Stimulated activated CD8-positive, alpha-beta memory T cell treated with anti-CD3 and anti-CD28 coated beads, Interleukin-7, amount 100 ng/mL, for 48 hours (primary cell): ENCODE data around the gene RBM18.

ENCODE experiments used
- DNase-seq, 2 donors: peaks; one replicate each; pipeline ENCODE4 v3.0.0-alpha.2; 2020; ENCODE audit warnings: low read depth in 1 of 2; ENCODE audit errors: extremely low read depth in 1 of 2

The RBM18 gene, protein sequence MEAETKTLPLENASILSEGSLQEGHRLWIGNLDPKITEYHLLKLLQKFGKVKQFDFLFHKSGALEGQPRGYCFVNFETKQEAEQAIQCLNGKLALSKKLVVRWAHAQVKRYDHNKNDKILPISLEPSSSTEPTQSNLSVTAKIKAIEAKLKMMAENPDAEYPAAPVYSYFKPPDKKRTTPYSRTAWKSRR

GRCh38 chr9:122264360-122265148 is at the start of gene RBM18, which contains the start of gene MRRF:
TSS of gene RBM18 (minus strand) at chr9:122264840. CDS start at chr9:122261492, 3,348 bp downstream.
TSS of gene MRRF (plus strand) at chr9:122264882. CDS start at chr9:122270892, 6,010 bp downstream.
- peak; percentile 82 to 87 for DNase-seq

DNA sequence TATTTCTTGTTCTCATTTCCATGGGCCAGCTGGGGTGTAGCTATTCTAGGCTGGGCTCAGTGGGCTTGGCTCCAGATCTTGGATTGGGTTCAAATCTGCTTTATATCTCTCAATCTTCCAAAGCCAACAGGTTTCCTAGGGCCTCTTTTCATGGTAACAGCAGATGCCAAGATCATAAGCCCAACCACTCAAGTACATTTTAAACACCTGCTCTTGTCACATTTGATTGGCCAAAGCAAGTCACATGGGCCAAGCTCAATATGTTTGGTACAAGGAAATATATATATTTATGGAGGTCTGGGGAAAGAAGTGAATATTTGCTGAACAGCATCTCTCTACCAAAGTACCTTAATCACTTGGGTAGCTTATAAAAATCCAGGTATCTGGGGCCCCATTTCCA is 49.5 kb upstream of the RBM18 start:
- DNase-seq: no peak

GRCh38 chr9:122309861-122310260 is 45.2 kb upstream of the RBM18 start:
- no peak for DNase-seq

GRCh38 chr9:122307925-122308324 is 43.3 kb upstream of the RBM18 start:
- no peak for DNase-seq

DNA sequence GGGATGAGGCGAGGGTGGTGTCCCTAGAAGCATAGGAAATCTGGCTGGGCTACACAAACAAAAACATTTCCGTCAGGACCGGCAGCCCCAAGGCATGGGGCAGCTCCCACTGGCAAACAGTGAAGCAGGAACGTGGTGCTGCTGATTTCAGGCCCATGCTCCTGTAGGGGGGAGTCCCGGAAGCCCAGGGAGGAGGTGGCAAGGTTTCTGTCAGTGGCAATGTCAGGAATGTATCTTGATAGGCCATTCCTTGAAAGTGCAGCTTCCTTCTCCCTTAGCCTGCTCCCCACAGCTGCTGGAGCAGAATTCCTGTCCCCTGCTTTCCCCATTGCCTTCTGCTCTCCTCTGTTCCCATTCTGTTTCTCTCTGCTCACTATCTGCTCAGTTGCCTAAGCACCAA is 42.4 kb upstream of the RBM18 start:
- DNase-seq: no peak

GRCh38 chr9:122302237-122303093 is 37.8 kb upstream of the RBM18 start:
- DNase-seq: no peak

- DNase-seq: no peak
Measured at GRCh38 chr9:122297512-122297911, 32.9 kb upstream of the RBM18 start.

GRCh38 chr9:122294531-122294930 is 29.9 kb upstream of the RBM18 start:
- DNase-seq: no peak

GRCh38 chr9:122291458-122291857 is 26.8 kb upstream of the RBM18 start:
- DNase-seq: no peak

GRCh38 chr9:122287214-122287720 is 22.6 kb upstream of the RBM18 start:
- DNase-seq: no peak

- no peak for DNase-seq
Measured at GRCh38 chr9:122286764-122287163, 22.1 kb upstream of the RBM18 start.

- DNase-seq: no peak
Measured at GRCh38 chr9:122281368-122281767, 16.7 kb upstream of the RBM18 start.

DNA sequence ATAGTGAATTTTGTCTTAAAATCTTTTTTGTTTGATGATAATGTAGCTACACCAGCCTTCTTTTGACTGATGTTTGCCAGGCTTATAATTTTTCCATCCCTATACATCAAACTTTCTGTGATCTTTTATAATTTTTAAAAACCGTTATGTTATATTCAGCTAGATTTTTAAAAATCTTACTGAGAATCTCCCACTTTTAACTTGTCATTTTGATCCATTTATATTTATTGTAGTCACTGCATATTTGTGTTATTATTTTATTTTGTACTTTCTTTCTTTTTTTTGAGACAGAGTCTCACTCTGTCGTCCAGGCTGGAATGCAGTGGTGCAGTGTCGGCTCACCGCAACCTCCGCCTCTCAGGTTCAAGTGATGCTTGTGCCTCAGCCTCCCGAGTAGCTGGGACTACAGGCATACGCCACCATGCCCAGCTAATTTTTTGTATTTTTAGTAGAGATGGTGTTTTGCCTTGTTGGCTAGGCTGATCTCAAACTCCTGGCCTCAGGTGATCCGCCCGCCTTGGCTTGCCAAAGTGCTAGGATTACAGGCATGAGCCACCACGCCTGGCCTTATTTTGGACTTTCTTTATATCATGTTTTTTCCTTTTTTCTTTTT is 12.8 kb upstream of the RBM18 start:
- no peak for DNase-seq

- no peak for DNase-seq
Measured at GRCh38 chr9:122276096-122276495, 11.5 kb upstream of the RBM18 start.

DNA sequence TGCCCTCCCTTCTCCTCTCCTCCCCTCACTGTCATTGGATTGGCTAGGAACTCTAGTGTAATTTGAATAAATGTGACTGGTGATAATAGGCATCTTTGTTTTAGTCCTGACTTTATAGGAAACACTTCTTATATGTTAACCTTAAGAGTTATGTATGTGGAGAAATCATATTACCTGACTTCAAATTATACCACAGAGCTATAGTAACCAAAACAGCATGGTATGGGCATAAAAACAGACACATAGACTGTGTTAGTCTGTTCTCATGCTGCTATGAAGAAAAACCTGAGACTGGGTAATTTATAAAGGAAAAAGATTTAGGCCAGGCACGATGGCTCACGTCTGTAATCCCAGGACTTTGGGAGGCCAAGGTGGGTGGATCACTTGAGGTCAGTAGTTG is 9.4 kb upstream of the RBM18 start:
- no peak for DNase-seq

GRCh38 chr9:122268041-122268814 is 3.6 kb upstream of the RBM18 start:
- DNase-seq: no peak

- peak in 1 of 2 donors; percentile 4 for DNase-seq
Measured at GRCh38 chr9:122265149-122265915, 692 bp upstream of the RBM18 start.

GRCh38 chr9:122263699-122264349 is 816 bp downstream of the RBM18 start:
- no peak for DNase-seq

- DNase-seq: no peak
Measured at GRCh38 chr9:122262073-122262472, 2.6 kb downstream of the RBM18 start.
